ENCODE data around the gene CD70. TPM values are rescaled to one million over a fixed set of nuclear protein-coding genes. Genes with fewer than 3 reads are reported as not detected.

CD70 gene
- total and polyA plus RNA-seq, 2 donors (not counting 3 experiments of a cell fraction or from before 2014, with no cell fraction given) = not detected

DNA sequence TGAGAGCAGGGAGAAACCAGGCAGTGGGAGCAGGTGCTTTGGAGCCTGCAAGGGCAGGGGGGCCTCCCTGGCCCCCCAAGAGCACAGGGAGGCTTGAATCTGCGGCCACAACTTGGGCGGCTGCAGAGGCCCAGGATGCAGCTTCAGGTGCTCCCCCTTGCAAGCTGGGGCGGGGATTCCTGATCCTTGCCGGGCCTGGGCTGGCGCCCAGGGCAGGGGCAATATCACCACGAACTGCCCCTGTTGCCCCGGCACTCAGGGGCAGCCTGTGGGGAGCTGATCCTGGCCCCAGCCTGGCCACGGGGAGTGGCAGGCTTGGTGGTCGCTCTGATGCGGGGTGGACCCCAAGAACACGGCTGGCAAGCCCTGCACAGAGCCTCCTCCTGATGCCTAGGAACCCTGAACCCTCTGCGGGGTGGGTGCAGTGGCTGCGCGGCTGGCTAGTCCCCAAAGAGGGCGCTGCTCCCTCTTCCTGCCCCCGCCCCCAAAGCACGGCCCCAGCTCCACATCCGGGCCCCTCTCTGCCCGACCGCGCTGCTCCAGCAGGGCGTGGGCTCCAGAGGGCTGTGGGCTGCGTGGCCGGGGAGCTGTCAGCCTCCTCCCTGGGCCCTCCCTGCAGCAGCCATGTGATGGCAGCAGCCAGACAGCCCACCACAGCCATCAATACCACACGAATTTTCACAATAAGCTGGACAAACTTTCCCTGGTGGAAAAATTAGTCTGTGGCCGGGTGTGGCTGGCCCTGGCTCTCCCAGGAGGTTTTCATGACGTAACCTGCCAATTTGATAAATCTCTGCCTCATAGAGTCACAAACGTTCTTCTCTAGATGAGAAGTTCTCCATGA, 39.1 kb downstream of the CD70 start:
- Histone ChIP-seq H3K9ac (replicated peaks; ENCODE audit: extremely low read depth, insufficient read depth, low read length) (no peak overlapping the region), H4K20me1 (replicated peaks; ENCODE audit: control insufficient read depth, extremely low read depth, insufficient read depth, low read length) (no peaks in the 10 kb centered on the region), H3K27ac (ENCODE audit: insufficient read depth, low read depth, low read length) (no peak overlapping the region), H3K9me1 (replicated peaks; ENCODE audit: control insufficient read depth, extremely low read depth, insufficient read depth, low read length) (no peaks in the 10 kb centered on the region), H3K27me3 (ENCODE audit: control insufficient read depth in 2 of 2, insufficient read depth in 2 of 2, low read length in 2 of 2) (no peaks in the 10 kb centered on the region), H3K79me2 (ENCODE audit: control insufficient read depth, insufficient read depth, low read length) (no peaks in the 10 kb centered on the region), H3K4me3 (replicated peaks in 1 of 3; ENCODE audit: insufficient read depth in 1 of 3, low read depth in 1 of 3, low read length in 3 of 3) (no peak overlapping the region), H2AFZ (ENCODE audit: low read depth, low read length) (no peak overlapping the region), H3K4me1 (ENCODE audit: control insufficient read depth, extremely low read depth, insufficient read depth, low read length) (no peaks in the 10 kb centered on the region), H3K4me2 (ENCODE audit: insufficient read depth, low read length) (no peak overlapping the region), H3K9me3 (replicated peaks; ENCODE audit: control insufficient read depth, insufficient read depth, low read length) (no peaks in the 10 kb centered on the region), H3K36me3 (ENCODE audit: control insufficient read depth in 2 of 2, extremely low read depth in 1 of 2, insufficient read depth in 2 of 2, low read length in 2 of 2) (no peaks in the 10 kb centered on the region)
- no peak for FAIRE-seq
- no peak for DNase-seq (ENCODE audit: low read depth, low spot score)
- ChIA-PET POLR2A (no interaction called here), CTCF (interaction anchor here (0.6 to 1.2 kb wide), 2 partner anchors 18 to 35 kb away, joined by 3 to 5 read pairs; no protein-coding TSS in a partner anchor)
- dilution Hi-C loops (cut with MboI; ENCODE audit: extremely low pct_ligation_motif_present, low sequenced_read_pairs) = no loop called here
- intact Hi-C loops (cut with micrococcal nuclease) = no loop called here
- TF ChIP-seq MYC (IDR thresholded peaks at IDR 0.05; ENCODE audit: low read depth, low read length) (no peak), GATA2 (IDR thresholded peaks at IDR 0.05; ENCODE audit: insufficient read depth, insufficient read length, low read depth, low read length) (no peak), JUN (IDR thresholded peaks at IDR 0.05; ENCODE audit: borderline replicate concordance, insufficient read depth, insufficient read length, low read depth) (no peak), EZH2 (IDR thresholded peaks at IDR 0.05; ENCODE audit: borderline replicate concordance, low read depth, low read length, severe bottlenecking) (no peak), POLR2AphosphoS5 (IDR thresholded peaks at IDR 0.05; ENCODE audit: insufficient read depth, low read depth, low read length) (no peak), FOS (IDR thresholded peaks at IDR 0.05; ENCODE audit: borderline replicate concordance, insufficient read depth, low read length) (no peak), POLR2A (IDR thresholded peaks at IDR 0.05; ENCODE audit: low read depth, low read length) (no peak)
- TF ChIP-seq, protein P1, sequence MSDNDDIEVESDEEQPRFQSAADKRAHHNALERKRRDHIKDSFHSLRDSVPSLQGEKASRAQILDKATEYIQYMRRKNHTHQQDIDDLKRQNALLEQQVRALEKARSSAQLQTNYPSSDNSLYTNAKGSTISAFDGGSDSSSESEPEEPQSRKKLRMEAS (IDR thresholded peaks at IDR 0.05; ENCODE audit: insufficient read depth, insufficient read length) = no peak
- TF ChIP-seq, protein P2, sequence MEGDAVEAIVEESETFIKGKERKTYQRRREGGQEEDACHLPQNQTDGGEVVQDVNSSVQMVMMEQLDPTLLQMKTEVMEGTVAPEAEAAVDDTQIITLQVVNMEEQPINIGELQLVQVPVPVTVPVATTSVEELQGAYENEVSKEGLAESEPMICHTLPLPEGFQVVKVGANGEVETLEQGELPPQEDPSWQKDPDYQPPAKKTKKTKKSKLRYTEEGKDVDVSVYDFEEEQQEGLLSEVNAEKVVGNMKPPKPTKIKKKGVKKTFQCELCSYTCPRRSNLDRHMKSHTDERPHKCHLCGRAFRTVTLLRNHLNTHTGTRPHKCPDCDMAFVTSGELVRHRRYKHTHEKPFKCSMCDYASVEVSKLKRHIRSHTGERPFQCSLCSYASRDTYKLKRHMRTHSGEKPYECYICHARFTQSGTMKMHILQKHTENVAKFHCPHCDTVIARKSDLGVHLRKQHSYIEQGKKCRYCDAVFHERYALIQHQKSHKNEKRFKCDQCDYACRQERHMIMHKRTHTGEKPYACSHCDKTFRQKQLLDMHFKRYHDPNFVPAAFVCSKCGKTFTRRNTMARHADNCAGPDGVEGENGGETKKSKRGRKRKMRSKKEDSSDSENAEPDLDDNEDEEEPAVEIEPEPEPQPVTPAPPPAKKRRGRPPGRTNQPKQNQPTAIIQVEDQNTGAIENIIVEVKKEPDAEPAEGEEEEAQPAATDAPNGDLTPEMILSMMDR (IDR thresholded peaks at IDR 0.05; ENCODE audit: extremely low read depth in 1 of 2, insufficient read depth in 1 of 2, low read depth in 1 of 2, low read length in 2 of 2) = no peak
- BruUV-seq (replicated peaks) = no TSS peak
